ENCODE results near the gene NUP205.

- TF ChIP-seq CTCF (IDR thresholded peaks at IDR 0.05): peak; percentile 67 to 85 (median 76)
- no peak for TF ChIP-seq POLR2A (IDR thresholded peaks at IDR 0.05)
Observed at GRCh38 chr7:135672560-135673359, 115.0 kb downstream of the NUP205 start.

Data from adrenal gland (tissue), 5 donors.